Effector memory CD4-positive, alpha-beta T cell (primary cell): Measurements from ENCODE around the gene LUZP4.
"Not testable (repeated sequence)": the region's sequence is repeated elsewhere in the genome, so short reads cannot be mapped to it uniquely, and the experiment has no call there.

ENCODE experiments used
- DNase-seq, 3 donors: peaks; one replicate each; pipeline ENCODE4 v3.0.0-alpha.2; 2020
- H3K27ac ChIP-seq: 2 replicates; pipeline ENCODE4 v1.7.0; 2013; ENCODE audit warnings: mild to moderate bottlenecking, low read length, moderate library complexity; ENCODE audit not compliant: insufficient read depth, poor library complexity, severe bottlenecking
- H3K27me3 ChIP-seq: replicated peaks from 2 replicates; pipeline ENCODE4 v1.7.0; 2013; ENCODE audit warnings: mild to moderate bottlenecking, low read length; ENCODE audit not compliant: insufficient read depth, control insufficient read depth, poor library complexity, severe bottlenecking
- H3K36me3 ChIP-seq: 2 replicates; pipeline ENCODE4 v1.7.0; 2013; ENCODE audit warnings: mild to moderate bottlenecking, low read length, moderate library complexity; ENCODE audit not compliant: control insufficient read depth, insufficient read depth
- H3K4me1 ChIP-seq: 2 replicates; pipeline ENCODE4 v1.7.0; 2013; ENCODE audit warnings: low read length, mild to moderate bottlenecking; ENCODE audit not compliant: control insufficient read depth, insufficient read depth, poor library complexity, severe bottlenecking
- H3K4me3 ChIP-seq: 2 replicates; pipeline ENCODE4 v1.7.0; 2013; ENCODE audit warnings: low read length, low read depth, mild to moderate bottlenecking; ENCODE audit not compliant: insufficient read depth, poor library complexity, severe bottlenecking
- H3K9me3 ChIP-seq: 2 replicates; pipeline ENCODE4 v1.7.0; 2013; ENCODE audit warnings: mild to moderate bottlenecking, low read length, moderate library complexity; ENCODE audit not compliant: control insufficient read depth

The LUZP4 gene

GRCh38 chrX:115269051-115269683 lies 20.3 kb upstream of the LUZP4 start:
- H3K36me3 ChIP-seq, result no peaks in the 10 kb centered on the region
- H3K4me3 ChIP-seq, result no peak overlapping the region
- no peaks in the 10 kb centered on the region for H3K27me3 ChIP-seq
- H3K4me1 ChIP-seq, result no peaks in the 10 kb centered on the region
- H3K9me3 ChIP-seq, result no peaks in the 10 kb centered on the region
- no peak for DNase-seq
- no peak overlapping the region for H3K27ac ChIP-seq

- Histone ChIP-seq H3K27ac (no peak overlapping the region), H3K9me3 (no peaks in the 10 kb centered on the region), H3K4me3 (no peak overlapping the region), H3K36me3 (no peaks in the 10 kb centered on the region), H3K27me3 (no peaks in the 10 kb centered on the region), H3K4me1 (no peaks in the 10 kb centered on the region)
- DNase-seq, result no peak
Measured at GRCh38 chrX:115284877-115285276, 4.6 kb upstream of the LUZP4 start.

GRCh38 chrX:115297189-115297588 lies 7.7 kb downstream of the LUZP4 start:
- no peak overlapping the region for H3K4me3 ChIP-seq
- DNase-seq, result no peak
- no peak overlapping the region for H3K27ac ChIP-seq
- no peaks in the 10 kb centered on the region for H3K36me3 ChIP-seq
- H3K27me3 ChIP-seq, result no peaks in the 10 kb centered on the region
- no peaks in the 10 kb centered on the region for H3K4me1 ChIP-seq
- H3K9me3 ChIP-seq, result no peaks in the 10 kb centered on the region

DNA sequence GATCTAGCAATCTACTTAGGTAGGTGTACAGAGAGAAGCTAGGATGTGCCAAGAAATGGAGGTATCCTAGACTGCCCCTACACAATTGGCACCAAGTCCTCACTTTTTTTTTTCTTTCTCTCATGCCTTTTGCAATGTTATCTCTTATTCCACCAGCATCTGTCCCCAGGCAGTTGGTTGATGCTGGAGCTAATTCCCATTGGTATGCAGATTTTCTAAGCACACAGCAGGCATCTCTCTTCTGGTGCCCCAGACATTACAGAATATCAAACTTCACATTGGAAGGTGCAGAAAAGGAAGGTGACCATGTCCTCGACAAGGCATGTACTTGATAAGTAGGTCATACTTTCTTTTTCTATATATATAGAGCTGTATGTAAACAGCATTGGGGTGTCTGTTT lies 21.6 kb downstream of the LUZP4 start:
- Histone ChIP-seq H3K4me1 (no peaks in the 10 kb centered on the region), H3K4me3 (no peak overlapping the region), H3K27me3 (no peaks in the 10 kb centered on the region), H3K27ac (no peak overlapping the region), H3K9me3 (no peaks in the 10 kb centered on the region), H3K36me3 (no peaks in the 10 kb centered on the region)
- no peak for DNase-seq

DNA sequence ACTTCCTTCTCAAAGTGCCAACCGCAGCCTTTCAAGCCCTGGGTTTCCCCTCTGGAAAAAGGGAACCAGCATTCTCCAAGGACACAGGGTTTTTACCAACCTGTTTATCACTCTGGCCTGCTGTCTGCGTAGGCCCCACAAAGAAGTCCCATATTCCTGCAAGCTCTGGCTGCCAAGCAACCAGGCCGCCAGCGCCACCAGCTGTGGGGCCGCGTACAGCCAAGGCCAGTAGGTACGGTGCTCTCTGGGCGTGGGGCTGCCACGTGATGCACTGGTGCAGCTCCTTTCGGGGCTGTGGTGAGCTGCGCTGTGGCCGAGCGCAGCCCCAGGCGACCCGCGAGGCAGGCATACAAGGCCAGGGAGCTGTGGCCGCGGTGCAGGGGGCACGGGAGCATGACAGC lies 22.1 kb downstream of the LUZP4 start:
- no peak overlapping the region for H3K27ac ChIP-seq
- no peaks in the 10 kb centered on the region for H3K36me3 ChIP-seq
- H3K9me3 ChIP-seq, result no peaks in the 10 kb centered on the region
- H3K4me1 ChIP-seq, result no peaks in the 10 kb centered on the region
- no peak overlapping the region for H3K4me3 ChIP-seq
- no peak for DNase-seq
- H3K27me3 ChIP-seq, result no peaks in the 10 kb centered on the region

GRCh38 chrX:115318139-115318538 lies 28.6 kb downstream of the LUZP4 start:
- Histone ChIP-seq H3K27ac (no peak overlapping the region), H3K4me1 (no peaks in the 10 kb centered on the region), H3K27me3 (no peaks in the 10 kb centered on the region), H3K36me3 (no peaks in the 10 kb centered on the region), H3K9me3 (no peaks in the 10 kb centered on the region), H3K4me3 (no peak overlapping the region)
- no peak for DNase-seq

DNA sequence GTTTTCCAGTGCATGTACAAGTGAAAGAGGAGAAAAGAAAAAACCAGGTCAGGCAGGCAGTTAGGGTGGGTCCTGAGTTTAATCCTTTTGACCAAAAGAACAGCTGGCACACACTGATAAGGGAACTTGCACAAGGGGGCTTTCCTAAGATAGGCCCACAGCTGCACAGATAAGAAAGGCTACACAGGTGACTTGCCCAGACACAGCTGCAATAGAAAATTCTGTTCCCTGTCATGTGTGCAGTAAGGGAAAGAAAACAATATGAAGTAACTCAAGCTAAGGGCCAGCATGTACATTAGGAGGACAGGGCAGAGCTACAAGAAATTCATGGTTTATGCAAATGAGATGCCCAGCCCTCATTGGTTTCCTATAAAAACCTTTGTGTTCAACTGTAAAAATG lies 32.9 kb downstream of the LUZP4 start:
- Histone ChIP-seq H3K9me3 (no peaks in the 10 kb centered on the region), H3K27me3 (no peaks in the 10 kb centered on the region), H3K4me3 (no peak overlapping the region), H3K27ac (no peak overlapping the region), H3K36me3 (no peaks in the 10 kb centered on the region), H3K4me1 (no peaks in the 10 kb centered on the region)
- DNase-seq, result no peak

GRCh38 chrX:115324194-115324593 lies 34.7 kb downstream of the LUZP4 start:
- Histone ChIP-seq H3K27ac (no peak overlapping the region), H3K36me3 (no peaks in the 10 kb centered on the region), H3K4me1 (no peaks in the 10 kb centered on the region), H3K27me3 (no peaks in the 10 kb centered on the region), H3K4me3 (no peak overlapping the region), H3K9me3 (no peaks in the 10 kb centered on the region)
- DNase-seq, result no peak

DNA sequence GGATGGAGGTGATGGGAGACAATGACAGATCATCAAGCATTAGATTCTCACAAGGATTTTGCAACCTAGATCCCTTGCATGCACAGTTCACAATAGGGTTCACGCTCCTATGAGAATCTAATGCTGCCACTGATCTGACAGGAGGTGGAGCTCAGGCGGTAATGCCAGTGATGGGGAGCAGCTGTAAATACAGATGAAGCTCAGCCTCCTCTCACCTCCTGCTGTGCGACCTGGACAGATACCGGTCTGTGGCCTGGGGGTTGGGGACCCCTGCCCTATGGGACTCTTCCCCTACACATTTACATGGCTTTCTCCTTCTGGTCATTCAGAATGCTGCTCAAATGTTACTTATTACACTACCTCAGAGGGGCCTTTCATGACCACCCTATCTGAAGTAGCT lies 39.8 kb downstream of the LUZP4 start:
- H3K9me3 ChIP-seq, H3K27ac ChIP-seq, H3K36me3 ChIP-seq, DNase-seq, H3K4me3 ChIP-seq, H3K4me1 ChIP-seq, H3K27me3 ChIP-seq: not testable (repeated sequence)

DNA sequence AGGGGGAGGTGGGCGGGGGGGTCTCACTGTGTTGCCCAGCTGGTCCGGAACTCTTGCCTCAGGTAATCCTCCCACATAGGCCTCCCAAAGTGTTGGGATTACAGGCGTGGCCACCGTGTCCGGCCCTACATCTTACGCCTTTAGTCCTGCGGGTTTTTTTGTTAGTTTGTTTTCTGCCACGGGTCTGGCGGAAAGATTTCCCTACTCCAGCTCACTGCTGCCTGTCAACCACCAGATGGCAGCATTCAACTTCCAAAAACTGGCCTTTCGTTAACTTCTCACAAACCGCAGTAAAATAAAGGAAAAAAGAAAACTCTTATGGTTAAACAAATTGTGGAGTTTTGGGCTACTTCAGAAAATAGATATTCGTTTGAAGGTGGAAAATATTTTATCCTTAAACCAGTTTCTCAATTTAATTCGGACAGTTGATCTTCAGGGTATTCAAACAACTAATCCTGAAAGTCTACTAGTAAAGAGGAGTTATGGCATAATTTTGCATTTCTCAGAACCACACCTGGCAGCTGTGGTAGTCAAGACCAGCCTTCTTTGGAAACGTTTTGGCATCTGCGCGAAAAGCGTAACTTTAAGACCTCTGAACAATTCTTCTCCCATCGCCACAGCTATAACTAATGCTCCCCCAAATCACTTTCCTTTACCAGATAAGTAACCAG lies 41.1 kb downstream of the LUZP4 start:
- Histone ChIP-seq H3K4me1 (no peaks in the 10 kb centered on the region), H3K9me3 (no peaks in the 10 kb centered on the region), H3K4me3 (no peak overlapping the region), H3K27me3 (no peaks in the 10 kb centered on the region), H3K36me3 (no peaks in the 10 kb centered on the region), H3K27ac (no peak overlapping the region)
- no peak for DNase-seq
